HEK293 (cell line): Measurements from ENCODE around the gene CYP2E1.
"Not testable (repeated sequence)": the region's sequence is repeated elsewhere in the genome, so short reads cannot be mapped to it uniquely, and the experiment has no call there.

ENCODE experiments used
- CTCF ChIA-PET: fragments of 350-600 bp; formaldehyde crosslinking; extraction: SDS; loops from one replicate; lab custom pipeline; 2021; ENCODE audit warnings: antibody characterized with exemption; lab: Yijun Ruan, JAX
- POLR2A ChIA-PET: fragments of 300-600 bp; formaldehyde crosslinking; extraction: SDS; loops from one replicate; lab custom pipeline; 2020; ENCODE audit warnings: antibody characterized with exemption, inconsistent platforms; lab: Yijun Ruan, JAX
- H3K27ac ChIP-seq: fragments of 200-500 bp; sonication (Bioruptor generic); 2 replicates; pipeline ENCODE4 v1.5.1; 2014; ENCODE audit warnings: low read depth, low read length, control low read depth, inconsistent platforms; ENCODE audit errors: extremely low read depth
- H3K36me3 ChIP-seq, 2 experiments: fragments of 200-500 bp in 1 of 2; sonication (Bioruptor generic) in 1 of 2; 1 replicate in 1 of 2; 2 replicates in 1 of 2; pipeline ENCODE4 v1.5.1; 2014 to 2017; ENCODE audit warnings: inconsistent platforms in 2 of 2, low read length in 2 of 2; ENCODE audit not compliant: control insufficient read depth in 2 of 2, insufficient read depth in 1 of 2
- H3K4me1 ChIP-seq: fragments of 200-500 bp; sonication (Bioruptor generic); 2 replicates; pipeline ENCODE4 v1.5.1; 2014; ENCODE audit warnings: mild to moderate bottlenecking, low read length, inconsistent platforms; ENCODE audit not compliant: control insufficient read depth, insufficient read depth
- H3K4me3 ChIP-seq: 2 replicates; pipeline ENCODE4 v1.5.1; 2011; ENCODE audit warnings: low read depth, mild to moderate bottlenecking, control low read depth, low read length, moderate library complexity
- H3K9me3 ChIP-seq: fragments of 200-500 bp; sonication (Bioruptor generic); 2 replicates; pipeline ENCODE4 v1.5.1; 2014; ENCODE audit warnings: low read depth, low read length, inconsistent platforms; ENCODE audit not compliant: control insufficient read depth, insufficient read depth
- EGR2 ChIP-seq: fragments of 450-650 bp; formaldehyde crosslinking; IDR thresholded peaks from 2 replicates; pipeline ENCODE4 v1.5.1; 2016; ENCODE audit warnings: low read depth, missing biosample characterization, missing genetic modification characterization
- GLI2 ChIP-seq: fragments of 450-650 bp; formaldehyde crosslinking; IDR thresholded peaks from 2 replicates; pipeline ENCODE4; 2017; ENCODE audit warnings: missing biosample characterization, missing genetic modification characterization, low read depth, borderline replicate concordance
- GLIS2 ChIP-seq: fragments of 450-650 bp; formaldehyde crosslinking; IDR thresholded peaks from 2 replicates; pipeline ENCODE4 v1.5.1; 2016; ENCODE audit warnings: missing biosample characterization, missing genetic modification characterization
- OSR2 ChIP-seq: fragments of 450-650 bp; formaldehyde crosslinking; IDR thresholded peaks from 2 replicates; pipeline ENCODE4 v1.5.1; 2016; ENCODE audit warnings: missing biosample characterization, missing genetic modification characterization
- OVOL3 ChIP-seq: fragments of 450-650 bp; formaldehyde crosslinking; IDR thresholded peaks from 2 replicates; pipeline ENCODE4 v1.5.1; 2016; ENCODE audit warnings: missing biosample characterization, missing genetic modification characterization
- PRDM4 ChIP-seq: fragments of 450-650 bp; formaldehyde crosslinking; IDR thresholded peaks from 2 replicates; pipeline ENCODE4 v1.5.1; 2017; ENCODE audit warnings: missing biosample characterization, missing genetic modification characterization
- ZBTB1 ChIP-seq: fragments of 450-650 bp; formaldehyde crosslinking; IDR thresholded peaks from 2 replicates; pipeline ENCODE4 v1.5.1; 2016; ENCODE audit warnings: missing biosample characterization, missing genetic modification characterization
- ZBTB8A ChIP-seq: fragments of 450-650 bp; formaldehyde crosslinking; IDR thresholded peaks from 2 replicates; pipeline ENCODE4 v1.5.1; 2016; ENCODE audit warnings: missing biosample characterization, missing genetic modification characterization
- ZFP41 ChIP-seq: fragments of 450-650 bp; formaldehyde crosslinking; IDR thresholded peaks from 2 replicates; pipeline ENCODE4 v1.5.1; 2016; ENCODE audit warnings: missing biosample characterization, missing genetic modification characterization, borderline replicate concordance
- ZIC2 ChIP-seq: fragments of 450-650 bp; formaldehyde crosslinking; IDR thresholded peaks from 2 replicates; pipeline ENCODE4 v1.5.1; 2016; ENCODE audit warnings: missing biosample characterization, missing genetic modification characterization
- ZNF114 ChIP-seq: fragments of 450-650 bp; formaldehyde crosslinking; IDR thresholded peaks from 2 replicates; pipeline ENCODE4 v1.5.0; 2017; ENCODE audit warnings: missing biosample characterization, missing genetic modification characterization
- ZNF138 ChIP-seq: fragments of 450-650 bp; formaldehyde crosslinking; IDR thresholded peaks from 2 replicates; pipeline ENCODE4 v1.5.1; 2016; ENCODE audit warnings: missing biosample characterization, missing genetic modification characterization, borderline replicate concordance
- ZNF292 ChIP-seq: fragments of 450-650 bp; formaldehyde crosslinking; IDR thresholded peaks from 2 replicates; pipeline ENCODE4 v1.5.1; 2016; ENCODE audit warnings: low read depth, missing biosample characterization, missing genetic modification characterization, borderline replicate concordance
- ZNF324 ChIP-seq: fragments of 450-650 bp; formaldehyde crosslinking; IDR thresholded peaks from 2 replicates; pipeline ENCODE4 v1.5.1; 2016; ENCODE audit warnings: missing biosample characterization, missing genetic modification characterization
- ZNF335 ChIP-seq: fragments of 450-650 bp; formaldehyde crosslinking; conservative IDR thresholded peaks from 2 replicates; pipeline ENCODE4 v1.5.1; 2016; ENCODE audit warnings: missing biosample characterization, missing genetic modification characterization
- ZNF404 ChIP-seq: fragments of 450-650 bp; formaldehyde crosslinking; IDR thresholded peaks from 2 replicates; pipeline ENCODE4 v1.5.1; 2017; ENCODE audit warnings: missing biosample characterization, missing genetic modification characterization
- ZNF423 ChIP-seq: fragments of 450-650 bp; formaldehyde crosslinking; IDR thresholded peaks from 2 replicates; pipeline ENCODE4 v1.5.1; 2016; ENCODE audit warnings: missing biosample characterization, missing genetic modification characterization
- ZNF449 ChIP-seq: fragments of 450-650 bp; formaldehyde crosslinking; IDR thresholded peaks from 2 replicates; pipeline ENCODE4 v1.5.1; 2017; ENCODE audit warnings: missing biosample characterization, mild to moderate bottlenecking, missing genetic modification characterization, moderate library complexity
- ZNF549 ChIP-seq: fragments of 450-650 bp; IDR thresholded peaks from 2 replicates; pipeline ENCODE4 v1.5.1; 2018; ENCODE audit warnings: missing biosample characterization, missing genetic modification characterization, mild to moderate bottlenecking, inconsistent platforms, moderate library complexity
- ZNF571 ChIP-seq: fragments of 450-650 bp; formaldehyde crosslinking; IDR thresholded peaks from 2 replicates; pipeline ENCODE4 v1.5.0; 2017; ENCODE audit warnings: missing biosample characterization, missing genetic modification characterization
- ZNF658 ChIP-seq: fragments of 450-650 bp; formaldehyde crosslinking; IDR thresholded peaks from 2 replicates; pipeline ENCODE4; 2016; ENCODE audit warnings: missing biosample characterization, missing genetic modification characterization
- ZNF76 ChIP-seq: fragments of 450-650 bp; formaldehyde crosslinking; IDR thresholded peaks from 2 replicates; pipeline ENCODE4; 2016; ENCODE audit warnings: low read depth, missing biosample characterization, missing genetic modification characterization, borderline replicate concordance
- ZNF768 ChIP-seq: fragments of 450-650 bp; formaldehyde crosslinking; IDR thresholded peaks from 2 replicates; pipeline ENCODE4 v1.5.1; 2018; ENCODE audit warnings: missing biosample characterization, mild to moderate bottlenecking, missing genetic modification characterization
- ZNF777 ChIP-seq: fragments of 450-650 bp; formaldehyde crosslinking; IDR thresholded peaks from 2 replicates; pipeline ENCODE4 v1.5.1; 2017; ENCODE audit warnings: missing biosample characterization, missing genetic modification characterization, borderline replicate concordance
- ZNF792 ChIP-seq: fragments of 450-650 bp; formaldehyde crosslinking; IDR thresholded peaks from 2 replicates; pipeline ENCODE4 v1.5.1; 2016; ENCODE audit warnings: missing biosample characterization, missing genetic modification characterization

Gene CYP2E1

GRCh38 chr10:133536198-133536597 lies 9.0 kb downstream of the CYP2E1 start (continued):
- no peak for TF ChIP-seq ZNF324 (tag by site-specific recombination)
- TF ChIP-seq ZNF138 (tag by site-specific recombination): no peak
- no peak for TF ChIP-seq ZNF292
- no peak for TF ChIP-seq ZNF549 (tag by site-specific recombination)
- TF ChIP-seq EGR2 (tag by site-specific recombination): peak; percentile 55; the same call in 1 of the 2 replicates
- no peak for TF ChIP-seq ZIC2

- no peak for TF ChIP-seq ZNF768
- TF ChIP-seq GLIS2 (tag by site-specific recombination): no peak
- no peak for TF ChIP-seq ZNF792 (tag by site-specific recombination)
- no peak for TF ChIP-seq ZNF777 (tag by site-specific recombination)
- no peak for TF ChIP-seq PRDM4 (tag by site-specific recombination)
- no peak for TF ChIP-seq ZNF658
- TF ChIP-seq OVOL3 (tag by site-specific recombination): no peak
- TF ChIP-seq ZNF571: no peak
- no peak for TF ChIP-seq OSR2 (tag by site-specific recombination)
- no peak for TF ChIP-seq ZNF335 (tag by site-specific recombination)
- TF ChIP-seq GLI2 (tag by site-specific recombination): no peak
- TF ChIP-seq ZNF114 (tag by site-specific recombination): no peak
- no peak for TF ChIP-seq ZFP41 (tag by site-specific recombination)
- TF ChIP-seq ZBTB1 (tag by site-specific recombination): no peak
- TF ChIP-seq ZBTB8A (tag by site-specific recombination): no peak
- TF ChIP-seq ZNF76: no peak
- no peak for TF ChIP-seq ZNF449 (tag by site-specific recombination)
- no peak for TF ChIP-seq ZNF404 (tag by site-specific recombination)
- no peak for TF ChIP-seq ZNF423 (tag by site-specific recombination)
- no peak for TF ChIP-seq ZIC2
- CTCF ChIA-PET: no interaction called here
- no peak overlapping the region for H3K4me3 ChIP-seq
- no peak overlapping the region for H3K27ac ChIP-seq
- H3K9me3 ChIP-seq: no peaks in the 10 kb centered on the region
- POLR2A ChIA-PET: no interaction called here
- no peaks in the 10 kb centered on the region for H3K4me1 ChIP-seq
- H3K36me3 ChIP-seq: no peaks in the 10 kb centered on the region
Observed at GRCh38 chr10:133537546-133538545, 10.7 kb downstream of the CYP2E1 start.

- H3K9me3 ChIP-seq, POLR2A ChIA-PET, H3K4me3 ChIP-seq, CTCF ChIA-PET, H3K36me3 ChIP-seq, H3K27ac ChIP-seq, H3K4me1 ChIP-seq: not testable (repeated sequence)
Observed at GRCh38 chr10:133541441-133541975, 14.3 kb downstream of the CYP2E1 start.
